Hair follicular keratinocyte (primary cell): ENCODE measurements around the gene CHRNE. TPM values are rescaled to one million over a fixed set of nuclear protein-coding genes. Genes with fewer than 3 reads are reported as not detected.

Experiments
- total RNA-seq: library from RNA; depleted of rRNA; stranded (reverse); fragments of >200 nt; gene quantifications from 2 replicates; pipeline ENCODE4 v1.2.3, GENCODE V29; 2015

The CHRNE gene
- total RNA-seq = not detected in 2 replicates

GRCh38 chr17:4903051-4903818 is at the start of gene CHRNE:
Gene CHRNE, minus strand, starts transcription at chr17:4903098. Its CDS starts 35 bp downstream, at chr17:4903063.

DNA sequence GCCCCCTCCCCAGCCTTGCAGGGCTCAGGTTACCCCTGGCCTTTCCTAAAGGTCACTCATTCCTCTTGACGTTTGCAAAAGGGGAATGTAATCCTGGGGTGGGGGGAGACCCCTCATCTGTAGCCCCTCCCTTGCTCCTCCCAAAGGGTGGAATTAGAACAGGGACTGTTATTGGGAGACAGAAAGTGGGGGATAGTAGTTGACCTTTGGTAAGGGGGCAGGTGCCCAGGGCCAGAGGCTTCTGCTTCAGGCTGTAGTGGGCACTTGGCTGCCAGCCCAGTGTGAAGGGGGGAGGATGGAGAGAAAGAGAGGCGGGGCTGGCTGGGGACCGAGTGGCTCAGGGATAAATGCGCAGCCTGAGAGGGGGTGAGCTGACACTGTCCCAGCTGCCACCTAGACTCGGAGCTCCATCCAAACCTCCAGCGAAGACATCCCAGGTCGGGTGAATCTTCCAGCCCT is 47.9 kb upstream of the CHRNE start, which contains the start of gene ENO3:
Gene ENO3 (plus strand): TSS at position 374 of the 459 bp plus-strand sequence. CDS start 711 bp downstream, outside the sequence.

DNA sequence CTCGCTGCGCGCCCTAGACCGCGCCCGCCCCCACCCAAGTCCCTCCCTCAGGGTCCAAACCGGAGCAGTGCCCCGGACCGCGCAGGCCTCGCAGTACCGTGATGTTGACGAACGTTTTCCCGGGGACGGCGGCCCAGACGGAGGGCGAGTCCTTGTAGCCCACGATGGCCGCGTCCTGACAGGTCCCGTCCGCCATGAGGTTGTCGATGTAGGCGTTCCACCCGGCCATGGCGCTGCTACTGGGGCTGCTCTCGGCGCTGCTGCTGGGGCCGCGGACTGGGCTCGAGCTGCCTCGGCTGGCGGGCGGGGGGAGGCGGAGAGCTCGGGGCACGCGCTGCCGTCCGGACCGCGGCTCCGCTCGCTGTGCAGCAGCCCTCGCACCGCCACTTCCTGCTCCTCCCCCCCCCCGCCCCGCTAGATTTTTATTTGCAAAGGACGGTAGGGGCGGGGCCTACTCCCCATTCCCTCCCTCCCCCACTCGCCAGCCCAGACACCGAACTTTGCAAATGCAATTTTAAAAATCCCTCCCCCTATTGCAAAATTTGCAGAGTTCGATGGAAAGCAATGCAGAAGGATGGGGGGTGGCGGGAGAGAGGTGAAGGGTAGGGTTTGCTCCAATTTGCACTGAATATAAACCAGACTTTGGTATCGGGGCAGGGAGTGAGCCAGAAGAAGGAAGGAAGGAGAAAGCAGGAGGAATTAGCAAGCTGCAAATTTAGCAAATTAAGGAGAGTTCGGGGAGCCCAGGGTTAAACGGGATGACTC is 45.5 kb upstream of the CHRNE start, which contains the start of gene PFN1:
Gene PFN1 (minus strand): TSS at position 365 of the 765 bp plus-strand sequence. CDS start 136 bp downstream, at position 229.

GRCh38 chr17:4939796-4940554 is 37.1 kb upstream of the CHRNE start, which contains the start of the genes RNF167 and SLC25A11:
Gene RNF167, plus strand, starts transcription at chr17:4940268. Its CDS starts 642 bp downstream, at chr17:4940910.
Gene SLC25A11, minus strand, starts transcription at chr17:4940046. Its CDS starts 136 bp downstream, at chr17:4939910.

GRCh38 chr17:4931963-4932362 is 29.1 kb upstream of the CHRNE start, which contains the start of gene GP1BA:
Gene GP1BA, plus strand, starts transcription at chr17:4932277. Its CDS starts 328 bp downstream, at chr17:4932605.

GRCh38 chr17:4899341-4900230 is 3.3 kb downstream of the CHRNE start, which contains the start of gene C17orf107:
Gene C17orf107, plus strand, starts transcription at chr17:4899536. Its CDS starts 227 bp downstream, at chr17:4899763.

Other genes with a start within 250 kb of the CHRNE start
- 21.2 and 40.7 TPM in 2 replicates for gene PELP1, start 199.0 kb downstream of the CHRNE start, total RNA-seq
- 10.9 and 13.2 TPM in 2 replicates for gene ARRB2, start 192.5 kb downstream of the CHRNE start, total RNA-seq
- gene MED11, start 171.7 kb downstream of the CHRNE start, total RNA-seq = 26.4 and 40.1 TPM in 2 replicates
- gene ZMYND15, start 163.3 kb downstream of the CHRNE start, total RNA-seq = 0.08 and 0.11 TPM in 2 replicates
- gene CXCL16, start 163.2 kb downstream of the CHRNE start, total RNA-seq = 1.9 and 14.8 TPM in 2 replicates
- not detected in 2 replicates for gene TM4SF5, start 131.2 kb downstream of the CHRNE start, total RNA-seq
- gene VMO1, start 116.7 kb downstream of the CHRNE start, total RNA-seq = 0.31 TPM in 1 of 2 replicates, not detected in the other
- not detected in 2 replicates for gene GLTPD2, start 114.1 kb downstream of the CHRNE start, total RNA-seq
- gene PSMB6, start 106.9 kb downstream of the CHRNE start, total RNA-seq = 272 and 338 TPM in 2 replicates
- gene PLD2, start 95.9 kb downstream of the CHRNE start, total RNA-seq = 19.6 and 23.9 TPM in 2 replicates
- 43.4 and 65.6 TPM in 2 replicates for gene MINK1, start 69.8 kb downstream of the CHRNE start, total RNA-seq
- 1.1 and 2.2 TPM in 2 replicates for gene C17orf107, start 3.6 kb downstream of the CHRNE start, total RNA-seq
- not detected in 2 replicates for gene GP1BA, start 29.2 kb upstream of the CHRNE start, total RNA-seq
- gene SLC25A11, start 36.9 kb upstream of the CHRNE start, total RNA-seq = 53.0 and 63.6 TPM in 2 replicates
- 50.5 and 60.4 TPM in 2 replicates for gene RNF167, start 37.2 kb upstream of the CHRNE start, total RNA-seq
- 1,881 and 2,020 TPM in 2 replicates for gene PFN1, start 45.4 kb upstream of the CHRNE start, total RNA-seq
- gene ENO3, start 48.0 kb upstream of the CHRNE start, total RNA-seq = 0.61 and 0.86 TPM in 2 replicates
- gene SPAG7, start 64.7 kb upstream of the CHRNE start, total RNA-seq = 64.0 and 77.2 TPM in 2 replicates
- gene CAMTA2, start 84.6 kb upstream of the CHRNE start, total RNA-seq = 9.7 and 22.2 TPM in 2 replicates
- 0.08 TPM in 1 of 2 replicates, not detected in the other for gene INCA1, start 94.4 kb upstream of the CHRNE start, total RNA-seq
- 73.7 and 76.2 TPM in 2 replicates for gene KIF1C, start 94.9 kb upstream of the CHRNE start, total RNA-seq
- gene SLC52A1, start 132.3 kb upstream of the CHRNE start, total RNA-seq = 0.08 and 0.62 TPM in 2 replicates
- 0.30 and 0.94 TPM in 2 replicates for gene ZFP3, start 175.4 kb upstream of the CHRNE start, total RNA-seq
- 5.8 and 5.9 TPM in 2 replicates for gene ZNF232, start 208.8 kb upstream of the CHRNE start, total RNA-seq
- under 0.01 TPM in 1 of 2 replicates, not detected in the other for gene USP6, start 212.9 kb upstream of the CHRNE start, total RNA-seq